Activated CD8-positive, alpha-beta memory T cell treated with anti-CD3 and anti-CD28 coated beads, Interleukin-2, amount 10 ng/mL, durations not matched to agents 7 days and 5 days (primary cell): Measurements from ENCODE around the gene CIBAR2. TPM values are rescaled to one million over a fixed set of nuclear protein-coding genes. Genes with fewer than 3 reads are reported as not detected.

ENCODE experiments used
- ATAC-seq: fragments of 150-1000 bp; cut with Tn5 transposase; one replicate; pipeline ENCODE4 v1.10.0; 2021; ENCODE audit warnings: moderate library complexity
- CTCF ChIA-PET: fragments of 350-600 bp; sonication (Branson Sonifier 250); formaldehyde crosslinking; loops from one replicate; lab custom pipeline; 2021; ENCODE audit warnings: antibody characterized with exemption; lab: Charles Lee
- DNase-seq: peaks from one replicate; pipeline ENCODE4 v3.0.0-alpha.2; 2020
- H3K27ac Mint-ChIP-seq: one replicate; pipeline ENCODE4 v1.8.0; 2021; ENCODE audit warnings: mild to moderate bottlenecking, mixed read lengths
- H3K27me3 Mint-ChIP-seq: one replicate; pipeline ENCODE4 v1.8.0; 2021; ENCODE audit warnings: mixed read lengths
- H3K36me3 Mint-ChIP-seq: one replicate; pipeline ENCODE4 v1.8.0; 2021; ENCODE audit warnings: mild to moderate bottlenecking, mixed read lengths
- H3K4me1 Mint-ChIP-seq: one replicate; pipeline ENCODE4 v1.8.0; 2021; ENCODE audit warnings: mixed read lengths
- H3K4me3 Mint-ChIP-seq: one replicate; pipeline ENCODE4 v1.8.0; 2021; ENCODE audit warnings: mild to moderate bottlenecking, moderate library complexity, mixed read lengths
- H3K9me3 Mint-ChIP-seq: one replicate; pipeline ENCODE4 v1.8.0; 2022; ENCODE audit warnings: low read depth, mixed read lengths
- total RNA-seq, 2 experiments: library from RNA; stranded (reverse); gene quantifications; one replicate each; pipeline ENCODE4 v1.2.3, GENCODE V29; 2021

CIBAR2 gene
- total RNA-seq, 2 experiments from 2014 or later, result not detected

- CTCF ChIA-PET, result no interaction called here
- Mint-ChIP-seq H3K4me3 (no peak overlapping the region), H3K27me3 (no peaks in the 10 kb centered on the region), H3K36me3 (no peaks in the 10 kb centered on the region), H3K9me3 (no peaks in the 10 kb centered on the region), H3K27ac (no peak overlapping the region), H3K4me1 (no peaks in the 10 kb centered on the region)
- ATAC-seq (no peak), DNase-seq (no peak)
Measured at GRCh38 chr16:85150331-85150940, 38.2 kb upstream of the CIBAR2 start.

- no peaks in the 10 kb centered on the region for H3K36me3 Mint-ChIP-seq
- H3K27ac Mint-ChIP-seq, result no peak overlapping the region
- H3K4me3 Mint-ChIP-seq, result no peak overlapping the region
- H3K27me3 Mint-ChIP-seq, result no peaks in the 10 kb centered on the region
- ATAC-seq (no peak), DNase-seq (no peak)
- H3K4me1 Mint-ChIP-seq, result no peaks in the 10 kb centered on the region
- H3K9me3 Mint-ChIP-seq, result no peaks in the 10 kb centered on the region
- CTCF ChIA-PET, result interaction anchor here (1.5 kb wide), 1 partner anchor 35 kb away, joined by 3 read pairs; no protein-coding TSS in a partner anchor
Measured at GRCh38 chr16:85149776-85150175, 37.5 kb upstream of the CIBAR2 start.

DNA sequence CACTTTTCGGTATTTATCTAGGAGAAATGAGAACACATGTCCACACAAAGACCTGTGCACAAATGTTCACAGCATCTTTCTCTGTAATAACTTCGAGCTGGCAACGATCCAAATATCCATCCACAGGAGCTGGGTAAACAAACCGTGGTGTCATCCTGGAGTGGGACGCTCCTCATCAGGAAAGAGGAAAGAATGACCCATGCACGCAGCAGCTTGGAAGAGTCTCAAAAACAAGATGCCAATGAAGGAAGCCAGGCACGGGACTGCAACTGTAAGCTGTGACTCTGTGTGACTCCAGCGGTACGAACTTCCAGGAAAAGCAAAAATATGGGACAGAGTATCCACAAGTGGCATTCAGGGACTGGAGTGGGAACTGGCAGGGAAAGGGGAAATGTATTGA lies 36.7 kb upstream of the CIBAR2 start:
- Mint-ChIP-seq H3K9me3 (no peaks in the 10 kb centered on the region), H3K36me3 (no peaks in the 10 kb centered on the region), H3K4me3 (no peak overlapping the region), H3K27me3 (peaks cover under 1% of the 10 kb centered on the region), H3K4me1 (no peaks in the 10 kb centered on the region), H3K27ac (no peak overlapping the region)
- CTCF ChIA-PET, result interaction anchor here (1.5 kb wide), 1 partner anchor 34 kb away, joined by 3 read pairs; no protein-coding TSS in a partner anchor
- no peak for ATAC-seq
- DNase-seq, result no peak

GRCh38 chr16:85146922-85147651 lies 34.8 kb upstream of the CIBAR2 start:
- no peaks in the 10 kb centered on the region for H3K4me1 Mint-ChIP-seq
- CTCF ChIA-PET, result no interaction called here
- no peak for DNase-seq
- no peak overlapping the region for H3K27ac Mint-ChIP-seq
- no peaks in the 10 kb centered on the region for H3K9me3 Mint-ChIP-seq
- no peak for ATAC-seq
- H3K27me3 Mint-ChIP-seq, result peaks cover 4% of the 10 kb centered on the region
- H3K36me3 Mint-ChIP-seq, result no peaks in the 10 kb centered on the region
- no peak overlapping the region for H3K4me3 Mint-ChIP-seq

- Mint-ChIP-seq H3K27me3 (peaks cover 4% of the 10 kb centered on the region), H3K36me3 (no peaks in the 10 kb centered on the region), H3K9me3 (no peaks in the 10 kb centered on the region), H3K27ac (no peak overlapping the region), H3K4me1 (no peaks in the 10 kb centered on the region), H3K4me3 (no peak overlapping the region)
- ATAC-seq, result no peak
- DNase-seq, result no peak
- CTCF ChIA-PET, result no interaction called here
Measured at GRCh38 chr16:85146532-85146797, 34.2 kb upstream of the CIBAR2 start.

DNA sequence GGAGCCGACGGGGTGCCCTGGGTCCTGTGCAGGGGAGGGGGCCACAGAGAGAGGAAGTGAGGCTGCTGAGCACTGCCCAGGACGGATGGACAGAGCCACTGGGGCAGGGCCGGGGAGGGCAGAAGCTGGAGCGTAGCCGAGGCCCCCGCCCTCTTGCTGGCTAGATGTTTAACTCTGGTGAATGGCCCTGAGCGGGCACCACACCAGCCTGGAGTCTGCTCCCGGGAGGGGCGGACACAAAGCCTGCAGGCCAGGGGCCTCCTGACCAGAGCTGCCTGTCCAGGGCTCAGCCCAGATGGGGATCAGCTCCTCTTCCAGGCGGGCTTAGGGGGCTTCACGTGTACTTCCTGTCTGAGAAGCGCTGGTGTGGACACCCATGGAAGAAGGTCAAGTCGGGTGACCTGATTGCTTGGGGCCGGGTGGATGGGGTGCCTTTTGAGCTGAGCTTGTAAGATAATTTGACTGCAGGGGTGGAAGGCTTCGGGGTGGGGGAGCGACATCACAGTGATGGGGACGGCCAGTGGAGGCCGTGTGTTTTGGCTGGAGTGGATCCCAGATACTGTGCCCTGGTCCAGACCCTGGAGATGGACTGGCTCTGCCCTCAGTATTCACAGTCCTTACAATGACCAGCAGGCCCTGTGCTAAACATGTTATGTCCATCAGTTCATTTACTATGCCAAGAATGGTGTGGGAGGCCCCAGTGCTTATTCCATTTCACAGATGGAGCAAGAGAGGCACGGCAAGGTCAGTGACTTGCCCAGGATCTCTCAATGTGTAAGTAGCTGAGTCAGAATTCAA lies 33.7 kb upstream of the CIBAR2 start:
- CTCF ChIA-PET, result no interaction called here
- ATAC-seq, result no peak
- no peak overlapping the region for H3K4me3 Mint-ChIP-seq
- no peaks in the 10 kb centered on the region for H3K4me1 Mint-ChIP-seq
- peaks cover 4% of the 10 kb centered on the region for H3K27me3 Mint-ChIP-seq
- H3K27ac Mint-ChIP-seq, result no peak overlapping the region
- DNase-seq, result no peak
- no peaks in the 10 kb centered on the region for H3K9me3 Mint-ChIP-seq
- H3K36me3 Mint-ChIP-seq, result no peaks in the 10 kb centered on the region

GRCh38 chr16:85145188-85145587 lies 32.9 kb upstream of the CIBAR2 start:
- DNase-seq, result no peak
- Mint-ChIP-seq H3K4me3 (no peak overlapping the region), H3K27me3 (peaks cover 4% of the 10 kb centered on the region), H3K36me3 (no peaks in the 10 kb centered on the region), H3K27ac (no peak overlapping the region), H3K9me3 (no peaks in the 10 kb centered on the region), H3K4me1 (no peaks in the 10 kb centered on the region)
- ATAC-seq, result no peak
- CTCF ChIA-PET, result no interaction called here

- Mint-ChIP-seq H3K36me3 (no peaks in the 10 kb centered on the region), H3K4me3 (no peak overlapping the region), H3K4me1 (no peaks in the 10 kb centered on the region), H3K27me3 (peaks cover 6% of the 10 kb centered on the region), H3K9me3 (no peaks in the 10 kb centered on the region), H3K27ac (no peak overlapping the region)
- CTCF ChIA-PET, result no interaction called here
- no peak for DNase-seq
- ATAC-seq, result no peak
Measured at GRCh38 chr16:85144026-85144915, 32.0 kb upstream of the CIBAR2 start.

GRCh38 chr16:85142771-85143211 lies 30.5 kb upstream of the CIBAR2 start:
- no peak for DNase-seq
- Mint-ChIP-seq H3K9me3 (no peaks in the 10 kb centered on the region), H3K27me3 (peaks cover 20% of the 10 kb centered on the region), H3K27ac (no peak overlapping the region), H3K4me3 (no peak overlapping the region), H3K36me3 (no peaks in the 10 kb centered on the region), H3K4me1 (no peaks in the 10 kb centered on the region)
- no peak for ATAC-seq
- CTCF ChIA-PET, result no interaction called here

DNA sequence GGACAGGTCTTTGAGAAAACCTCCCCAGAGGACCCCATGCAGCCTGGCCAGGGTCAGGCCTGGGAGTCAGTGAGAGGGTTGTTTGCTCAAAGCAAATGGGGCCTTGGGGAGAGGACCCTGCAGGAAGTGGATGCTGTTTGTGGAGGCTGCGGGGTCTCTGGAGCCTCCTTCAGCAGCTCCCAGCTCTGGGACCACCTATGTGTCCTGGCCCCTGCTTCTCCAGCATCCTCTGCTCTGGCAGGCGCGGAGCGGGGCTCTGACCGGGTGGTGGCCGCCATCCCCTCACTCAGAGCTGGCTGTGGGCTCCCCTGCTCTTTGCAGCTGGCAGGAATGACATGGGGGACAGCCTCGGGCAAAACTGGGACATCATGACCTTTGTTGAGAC lies 29.8 kb upstream of the CIBAR2 start:
- ATAC-seq (no peak), DNase-seq (no peak)
- CTCF ChIA-PET, result no interaction called here
- Mint-ChIP-seq H3K9me3 (no peaks in the 10 kb centered on the region), H3K4me3 (no peak overlapping the region), H3K4me1 (no peaks in the 10 kb centered on the region), H3K27me3 (peaks cover 22% of the 10 kb centered on the region), H3K27ac (no peak overlapping the region), H3K36me3 (no peaks in the 10 kb centered on the region)

GRCh38 chr16:85141491-85142128 lies 29.3 kb upstream of the CIBAR2 start:
- ATAC-seq, result no peak
- Mint-ChIP-seq H3K9me3 (no peaks in the 10 kb centered on the region), H3K4me1 (no peaks in the 10 kb centered on the region), H3K4me3 (no peak overlapping the region), H3K27me3 (peaks cover 26% of the 10 kb centered on the region), H3K36me3 (no peaks in the 10 kb centered on the region), H3K27ac (no peak overlapping the region)
- CTCF ChIA-PET, result no interaction called here
- DNase-seq, result no peak

- Mint-ChIP-seq H3K27ac (no peak overlapping the region), H3K9me3 (no peaks in the 10 kb centered on the region), H3K36me3 (no peaks in the 10 kb centered on the region), H3K27me3 (peaks cover 34% of the 10 kb centered on the region), H3K4me1 (peaks cover 2% of the 10 kb centered on the region), H3K4me3 (no peak overlapping the region)
- ATAC-seq (no peak), DNase-seq (no peak)
- CTCF ChIA-PET, result interaction anchor here (1.2 kb wide), 1 partner anchor 133 kb away, joined by 3 read pairs; no protein-coding TSS in a partner anchor
Measured at GRCh38 chr16:85140455-85141012, 28.3 kb upstream of the CIBAR2 start.
